Measurements from ENCODE around the gene ACY1.

Gene ACY1

DNA sequence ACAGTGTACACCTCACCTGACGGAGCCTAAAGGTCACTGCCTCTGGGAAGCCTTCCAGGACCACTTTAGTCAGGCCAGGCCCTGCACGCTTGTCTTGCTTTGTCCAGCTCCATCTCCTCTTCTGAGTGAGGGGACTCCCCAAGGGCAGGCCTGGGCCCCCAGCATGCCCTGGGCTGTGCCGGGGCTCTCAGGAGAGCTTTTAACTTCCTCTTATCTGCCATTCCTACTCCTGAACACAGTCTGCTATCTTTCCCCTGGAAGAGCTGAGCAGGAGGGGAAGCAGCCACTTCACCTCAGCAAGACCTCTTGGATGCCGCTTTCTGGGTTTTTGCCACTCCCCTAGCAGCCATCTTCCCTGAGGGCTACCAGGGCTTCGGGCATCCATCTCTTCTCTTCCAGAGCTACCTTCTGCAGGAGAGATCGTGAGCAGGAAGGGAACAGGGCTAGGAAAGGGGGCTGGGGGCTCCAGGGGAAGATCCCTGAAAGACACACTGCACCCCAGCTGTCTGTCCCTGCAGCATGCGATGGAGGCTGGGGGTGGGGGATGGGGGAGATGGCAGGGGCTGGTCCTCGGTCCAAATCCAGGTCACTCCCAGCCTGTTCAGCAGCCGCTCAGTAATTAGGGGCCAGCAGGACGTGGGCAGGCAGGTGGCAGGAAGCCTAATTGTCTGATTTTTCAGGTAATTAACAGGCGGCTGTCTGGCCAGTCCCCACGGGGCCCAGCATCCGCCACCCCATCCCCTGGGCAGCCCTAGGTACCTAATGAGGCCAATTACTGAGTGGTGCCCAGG is 32.3 kb downstream of the ACY1 start:
- no peaks in the 10 kb centered on the region for H3K9me3 ChIP-seq (ENCODE audit: control insufficient read depth, insufficient read depth, low read depth, low read length)
- no peak overlapping the region for H3K4me3 ChIP-seq (ENCODE audit: low read depth, low read length)
- peaks cover 6% of the 10 kb centered on the region; the same call in 1 of the 2 replicates for H3K4me1 ChIP-seq (ENCODE audit: control insufficient read depth, insufficient read depth, low read length)
- H3K27me3 ChIP-seq (ENCODE audit: control insufficient read depth, insufficient read depth, low read length): no peaks in the 10 kb centered on the region
- H3K27ac ChIP-seq (ENCODE audit: low read depth, low read length): no peak overlapping the region
- no peaks in the 10 kb centered on the region for H3K36me3 ChIP-seq (ENCODE audit: control insufficient read depth, insufficient read depth, low read length)
- no peak overlapping the region for H3K9ac ChIP-seq (ENCODE audit: low read length)

DNA sequence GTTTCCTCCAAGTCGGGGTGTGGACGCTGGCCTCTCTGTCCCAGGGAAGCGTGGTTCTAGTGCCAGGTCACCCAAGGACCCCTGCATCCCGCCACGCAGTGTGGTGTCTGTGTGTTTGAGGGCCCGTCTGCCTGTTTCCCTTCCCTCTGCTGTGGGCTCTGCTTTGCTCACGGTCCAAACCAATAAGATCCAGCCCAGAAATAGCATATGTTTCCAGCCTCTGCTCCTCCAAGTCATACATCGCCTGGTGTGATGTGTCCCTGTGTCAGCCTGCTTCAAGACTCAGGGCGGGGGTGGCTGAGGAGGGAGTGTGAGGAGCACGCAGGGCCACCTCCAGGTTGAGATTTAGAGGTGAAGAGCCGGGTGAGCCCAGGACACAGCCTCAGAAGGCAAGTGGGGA is 34.3 kb downstream of the ACY1 start:
- H3K9ac ChIP-seq (ENCODE audit: low read length): no peak overlapping the region
- no peaks in the 10 kb centered on the region for H3K9me3 ChIP-seq (ENCODE audit: control insufficient read depth, insufficient read depth, low read depth, low read length)
- no peak overlapping the region for H3K4me3 ChIP-seq (ENCODE audit: low read depth, low read length)
- peaks cover 6% of the 10 kb centered on the region; the same call in 1 of the 2 replicates for H3K4me1 ChIP-seq (ENCODE audit: control insufficient read depth, insufficient read depth, low read length)
- H3K36me3 ChIP-seq (ENCODE audit: control insufficient read depth, insufficient read depth, low read length): no peaks in the 10 kb centered on the region
- no peaks in the 10 kb centered on the region for H3K27me3 ChIP-seq (ENCODE audit: control insufficient read depth, insufficient read depth, low read length)
- no peak overlapping the region for H3K27ac ChIP-seq (ENCODE audit: low read depth, low read length)

DNA sequence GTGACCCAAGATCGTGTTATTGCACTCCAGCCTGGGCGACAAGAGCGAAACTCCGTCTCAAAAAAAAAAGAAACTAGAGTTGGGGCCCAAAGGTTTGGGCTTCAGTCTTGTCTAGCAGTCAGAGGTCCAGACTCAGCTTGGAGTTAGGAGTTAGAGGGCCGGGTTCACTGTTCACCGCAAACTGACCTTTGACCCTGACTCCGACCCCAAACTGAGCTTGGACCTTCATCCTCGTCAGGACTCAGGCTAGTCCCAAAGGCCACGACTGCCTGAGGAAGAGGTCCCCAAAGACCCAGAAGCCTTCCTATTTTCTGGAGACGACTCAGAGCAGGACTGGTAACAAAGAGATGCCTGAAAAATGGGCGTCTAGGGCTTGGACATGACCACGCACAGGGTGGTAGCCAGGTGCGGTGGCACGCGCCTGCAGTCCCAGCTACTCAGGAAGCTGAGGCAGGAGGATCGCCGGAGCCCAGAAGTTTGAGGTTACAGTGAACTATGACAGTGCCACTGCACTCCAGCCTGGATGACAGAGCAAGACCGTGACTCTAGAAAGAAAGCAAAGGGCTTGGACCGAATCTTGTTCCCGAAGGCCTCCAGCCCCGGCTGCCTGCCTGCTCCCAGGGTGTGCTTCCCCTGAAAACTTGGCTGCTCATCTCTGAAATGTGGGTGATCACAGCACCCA is 35.1 kb downstream of the ACY1 start:
- H3K4me1 ChIP-seq (ENCODE audit: control insufficient read depth, insufficient read depth, low read length): peaks cover 15% of the 10 kb centered on the region
- H3K9me3 ChIP-seq (ENCODE audit: control insufficient read depth, insufficient read depth, low read depth, low read length): no peaks in the 10 kb centered on the region
- no peak overlapping the region for H3K4me3 ChIP-seq (ENCODE audit: low read depth, low read length)
- H3K9ac ChIP-seq (ENCODE audit: low read length): no peak overlapping the region
- H3K27me3 ChIP-seq (ENCODE audit: control insufficient read depth, insufficient read depth, low read length): no peaks in the 10 kb centered on the region
- no peaks in the 10 kb centered on the region for H3K36me3 ChIP-seq (ENCODE audit: control insufficient read depth, insufficient read depth, low read length)
- H3K27ac ChIP-seq (ENCODE audit: low read depth, low read length): no peak overlapping the region

DNA sequence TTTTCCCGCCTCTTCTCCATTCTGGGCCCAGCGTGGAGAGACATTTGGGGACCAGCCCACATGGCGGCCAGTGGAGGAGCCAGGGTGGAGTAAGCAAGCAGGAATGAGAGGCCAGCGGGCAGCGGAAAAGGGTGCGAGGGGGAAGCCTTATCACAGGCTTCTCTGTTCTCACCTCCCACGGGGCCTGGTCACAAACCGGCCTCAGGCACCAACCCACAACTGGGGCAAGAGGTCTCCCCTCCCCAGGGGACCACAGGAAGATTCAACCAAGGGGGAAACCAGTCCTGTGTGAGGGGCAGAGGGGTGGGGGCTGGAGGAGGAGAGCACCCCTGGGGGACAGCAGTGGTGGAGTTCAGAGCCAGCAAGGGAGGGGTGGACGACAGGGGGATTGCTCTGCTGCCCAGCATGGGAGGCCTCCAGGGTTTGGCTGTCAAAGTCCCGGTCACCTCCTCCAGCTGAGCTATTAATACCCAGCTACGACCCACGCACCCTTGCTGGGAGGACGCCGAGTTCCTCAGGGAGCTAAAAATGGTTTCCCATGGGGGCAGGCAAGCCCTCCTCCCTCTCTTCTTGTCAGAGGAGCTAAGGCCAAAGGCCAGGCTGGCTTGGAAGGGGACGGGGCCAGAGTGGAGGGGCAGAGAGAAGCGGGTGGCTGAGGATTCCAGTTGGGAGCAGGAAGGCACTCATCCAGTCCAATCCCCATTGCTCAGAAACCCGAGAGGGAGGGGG is 36.2 kb downstream of the ACY1 start:
- H3K9me3 ChIP-seq (ENCODE audit: control insufficient read depth, insufficient read depth, low read depth, low read length): no peaks in the 10 kb centered on the region
- H3K9ac ChIP-seq (ENCODE audit: low read length): no peak overlapping the region
- H3K4me1 ChIP-seq (ENCODE audit: control insufficient read depth, insufficient read depth, low read length): peaks cover 13% of the 10 kb centered on the region
- no peaks in the 10 kb centered on the region for H3K27me3 ChIP-seq (ENCODE audit: control insufficient read depth, insufficient read depth, low read length)
- H3K4me3 ChIP-seq (ENCODE audit: low read depth, low read length): no peak overlapping the region
- H3K27ac ChIP-seq (ENCODE audit: low read depth, low read length): no peak overlapping the region
- no peaks in the 10 kb centered on the region for H3K36me3 ChIP-seq (ENCODE audit: control insufficient read depth, insufficient read depth, low read length)

DNA sequence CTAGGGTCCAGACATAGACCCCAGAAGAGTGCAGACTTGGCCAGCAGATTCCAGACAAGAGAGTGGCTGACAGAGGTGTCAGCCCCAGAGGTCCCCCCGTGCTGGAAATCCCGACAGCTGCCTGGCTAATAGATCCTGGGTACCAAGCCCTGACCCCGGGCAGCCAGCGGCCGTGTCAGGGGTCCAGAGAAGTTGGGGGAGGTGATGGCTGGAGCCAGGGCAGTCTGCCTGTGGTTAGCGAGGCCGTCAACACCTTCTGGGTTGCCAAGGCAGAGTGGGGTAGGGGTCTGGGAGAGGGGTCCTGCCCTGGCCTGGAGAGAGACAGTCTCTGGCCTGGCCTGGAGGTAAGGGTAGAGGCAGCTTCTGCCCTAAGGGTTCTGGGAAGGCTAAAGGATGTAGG is 37.5 kb downstream of the ACY1 start:
- no peak overlapping the region for H3K9ac ChIP-seq (ENCODE audit: low read length)
- no peaks in the 10 kb centered on the region for H3K27me3 ChIP-seq (ENCODE audit: control insufficient read depth, insufficient read depth, low read length)
- H3K36me3 ChIP-seq (ENCODE audit: control insufficient read depth, insufficient read depth, low read length): no peaks in the 10 kb centered on the region
- no peak overlapping the region for H3K27ac ChIP-seq (ENCODE audit: low read depth, low read length)
- peaks cover 12% of the 10 kb centered on the region for H3K4me1 ChIP-seq (ENCODE audit: control insufficient read depth, insufficient read depth, low read length)
- no peaks in the 10 kb centered on the region for H3K9me3 ChIP-seq (ENCODE audit: control insufficient read depth, insufficient read depth, low read depth, low read length)
- H3K4me3 ChIP-seq (ENCODE audit: low read depth, low read length): no peak overlapping the region

DNA sequence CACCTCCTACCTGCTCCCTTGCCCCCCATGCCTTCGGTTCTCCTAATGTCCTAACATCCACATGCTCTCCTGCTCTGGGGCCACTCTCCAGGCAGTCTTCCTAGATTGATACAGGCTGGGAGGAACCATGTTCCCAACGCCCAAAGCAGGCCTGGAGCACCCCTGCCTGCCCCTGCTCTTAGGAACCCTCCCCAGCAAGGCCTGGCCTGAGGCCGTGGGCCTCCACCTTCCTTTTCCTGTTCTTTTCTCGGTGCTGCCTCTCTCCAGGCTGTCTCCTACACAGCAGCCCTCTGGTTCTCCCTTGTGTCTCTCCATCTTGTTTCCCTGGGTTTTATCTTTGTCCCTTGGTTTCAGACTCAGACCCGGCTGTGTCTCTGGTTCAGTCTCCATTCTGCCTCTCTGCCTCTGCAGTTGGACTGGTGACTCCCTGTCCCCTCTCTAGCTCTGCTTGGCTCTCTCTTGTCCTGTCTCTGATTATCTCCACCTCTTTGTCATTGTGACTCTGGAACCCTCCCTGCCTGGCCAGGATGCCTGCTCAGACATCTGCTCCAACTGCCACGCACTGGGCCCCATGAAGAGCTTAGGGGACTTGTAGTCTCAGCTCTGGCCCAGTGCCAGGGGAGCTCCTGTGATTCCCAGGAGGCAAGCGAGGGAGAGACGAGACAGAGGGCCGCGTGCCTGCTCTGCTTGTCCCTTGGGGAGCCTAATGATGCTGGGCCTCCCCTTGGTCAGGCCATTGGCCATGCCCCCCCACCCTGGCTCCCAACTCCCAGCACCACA is 38.3 kb downstream of the ACY1 start:
- Histone ChIP-seq H3K27ac (ENCODE audit: low read depth, low read length) (no peak overlapping the region), H3K27me3 (ENCODE audit: control insufficient read depth, insufficient read depth, low read length) (no peaks in the 10 kb centered on the region), H3K36me3 (ENCODE audit: control insufficient read depth, insufficient read depth, low read length) (no peaks in the 10 kb centered on the region), H3K4me1 (ENCODE audit: control insufficient read depth, insufficient read depth, low read length) (peaks cover 12% of the 10 kb centered on the region), H3K9ac (ENCODE audit: low read length) (no peak overlapping the region), H3K4me3 (ENCODE audit: low read depth, low read length) (no peak overlapping the region), H3K9me3 (ENCODE audit: control insufficient read depth, insufficient read depth, low read depth, low read length) (no peaks in the 10 kb centered on the region)

DNA sequence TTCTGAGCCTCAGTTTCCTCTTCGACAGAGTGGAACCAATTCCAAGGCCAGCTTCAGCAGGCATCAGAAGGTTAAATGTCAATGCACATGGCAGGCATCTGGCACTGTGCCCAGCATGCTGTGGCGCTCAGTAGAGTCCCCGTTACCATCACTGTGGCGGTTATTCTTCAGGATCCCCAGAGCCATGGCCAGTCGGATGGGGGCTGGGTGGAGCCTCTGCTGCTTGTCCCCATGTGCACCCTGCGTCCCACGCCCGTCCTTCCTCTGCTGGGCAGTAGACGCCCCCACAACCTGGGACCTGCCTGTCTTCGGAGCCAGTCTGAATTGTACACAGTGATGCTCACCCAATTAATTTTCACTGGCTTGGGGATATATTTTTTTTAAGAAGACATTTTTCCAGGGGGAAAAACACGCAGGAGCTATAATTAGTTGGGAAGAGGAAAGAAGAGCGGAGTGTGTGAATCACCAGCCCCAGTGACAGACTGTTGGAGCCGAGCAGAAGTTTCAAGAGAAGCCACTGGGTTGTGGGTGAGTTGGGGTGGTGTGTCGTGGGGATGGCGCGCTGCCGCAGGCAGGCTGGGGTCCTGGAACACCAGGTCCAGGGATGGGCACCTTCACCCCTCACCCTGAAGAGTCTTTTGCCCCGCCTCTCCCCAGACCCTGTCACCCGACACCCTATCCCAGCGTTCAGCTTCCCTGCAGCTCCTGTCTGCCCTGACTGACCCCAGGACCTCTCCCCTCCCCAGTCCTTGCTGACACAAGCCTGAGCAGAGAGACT is 39.2 kb downstream of the ACY1 start:
- H3K9ac ChIP-seq (ENCODE audit: low read length): no peak overlapping the region
- H3K9me3 ChIP-seq (ENCODE audit: control insufficient read depth, insufficient read depth, low read depth, low read length): no peaks in the 10 kb centered on the region
- no peaks in the 10 kb centered on the region for H3K27me3 ChIP-seq (ENCODE audit: control insufficient read depth, insufficient read depth, low read length)
- no peak overlapping the region for H3K27ac ChIP-seq (ENCODE audit: low read depth, low read length)
- H3K4me1 ChIP-seq (ENCODE audit: control insufficient read depth, insufficient read depth, low read length): peaks cover 12% of the 10 kb centered on the region
- no peaks in the 10 kb centered on the region for H3K36me3 ChIP-seq (ENCODE audit: control insufficient read depth, insufficient read depth, low read length)
- H3K4me3 ChIP-seq (ENCODE audit: low read depth, low read length): no peak overlapping the region

DNA sequence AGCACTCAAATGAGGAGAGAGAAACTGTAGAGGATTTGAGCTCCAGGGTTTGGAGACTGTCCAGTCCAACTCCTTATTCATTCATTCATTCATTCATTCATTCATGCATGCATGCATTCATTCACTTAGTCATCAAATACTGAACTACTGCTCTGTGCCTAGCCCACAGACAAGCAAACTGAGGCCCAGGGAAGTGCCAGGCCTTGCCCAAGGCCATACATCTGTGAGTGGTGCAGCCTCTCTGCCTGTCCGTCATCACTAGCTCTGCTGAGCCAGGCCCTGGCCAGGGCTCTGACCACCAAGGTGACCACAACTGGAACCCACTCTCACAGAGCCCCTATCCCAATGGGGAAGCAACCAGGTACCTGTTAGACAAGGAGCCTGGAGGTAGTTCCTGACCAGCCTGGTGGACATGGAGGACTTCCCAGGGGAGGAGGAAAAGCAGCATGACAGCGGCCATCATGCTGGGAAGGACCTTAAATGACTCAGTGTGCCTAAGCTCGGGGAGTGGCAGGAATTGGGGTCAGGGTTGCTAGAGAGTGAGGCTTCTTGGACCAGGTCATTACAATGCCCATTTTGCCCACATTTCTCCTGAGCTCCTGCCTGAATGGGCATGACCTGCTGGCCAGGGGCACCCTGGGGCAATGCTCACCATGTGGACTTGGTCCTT is 39.9 kb downstream of the ACY1 start:
- Histone ChIP-seq H3K27ac (ENCODE audit: low read depth, low read length) (no peak overlapping the region), H3K4me1 (ENCODE audit: control insufficient read depth, insufficient read depth, low read length) (peaks cover 12% of the 10 kb centered on the region), H3K9me3 (ENCODE audit: control insufficient read depth, insufficient read depth, low read depth, low read length) (no peaks in the 10 kb centered on the region), H3K4me3 (ENCODE audit: low read depth, low read length) (no peak overlapping the region), H3K27me3 (ENCODE audit: control insufficient read depth, insufficient read depth, low read length) (no peaks in the 10 kb centered on the region), H3K9ac (ENCODE audit: low read length) (no peak overlapping the region), H3K36me3 (ENCODE audit: control insufficient read depth, insufficient read depth, low read length) (no peaks in the 10 kb centered on the region)

DNA sequence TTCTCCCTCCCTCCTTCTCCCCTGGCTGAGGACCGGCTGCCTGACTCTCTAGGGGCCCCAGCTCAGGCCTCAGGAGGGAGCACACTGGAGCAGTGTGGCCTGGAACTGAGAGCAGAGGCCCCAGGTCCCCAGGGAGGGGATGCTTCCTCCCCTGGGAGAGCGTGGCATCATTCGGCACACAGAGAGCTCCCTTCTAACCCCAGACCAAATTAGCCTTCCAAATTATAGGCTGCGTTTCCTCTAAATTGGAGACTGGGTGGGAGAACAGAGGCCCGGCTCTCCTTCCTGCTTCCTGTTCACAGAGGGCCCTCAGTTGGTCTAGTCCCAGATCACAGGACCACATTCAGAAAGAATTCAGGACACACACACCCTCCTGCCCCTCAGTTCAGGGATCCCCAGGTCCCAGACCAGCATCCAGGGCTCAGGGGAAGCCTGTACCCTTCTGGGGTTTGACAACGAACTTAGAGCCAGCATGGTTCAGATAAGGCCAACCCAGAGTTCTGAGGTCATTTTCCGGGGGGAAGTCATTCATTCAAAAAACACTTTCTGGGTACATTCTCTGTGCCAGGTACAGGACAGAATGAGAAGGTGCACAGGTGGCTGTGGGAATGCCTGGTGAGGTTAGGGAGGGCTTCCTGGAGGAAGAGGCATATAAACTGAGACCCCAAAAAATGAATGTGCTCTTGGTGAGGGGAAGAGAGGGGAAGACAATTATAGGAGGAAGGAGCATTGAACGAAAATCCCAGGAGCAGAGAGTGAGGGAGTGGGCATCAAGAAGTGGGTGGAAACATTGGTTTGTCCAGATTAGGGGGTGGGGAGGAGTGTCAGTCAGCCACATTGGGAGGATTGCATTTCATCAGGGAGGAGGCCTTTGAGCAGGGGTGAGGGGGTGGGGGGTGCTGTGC is 40.8 kb downstream of the ACY1 start:
- H3K4me3 ChIP-seq (ENCODE audit: low read depth, low read length): no peak overlapping the region
- peaks cover 12% of the 10 kb centered on the region for H3K4me1 ChIP-seq (ENCODE audit: control insufficient read depth, insufficient read depth, low read length)

More for the DNA sequence above, 40.8 kb downstream of the ACY1 start:
- H3K36me3 ChIP-seq (ENCODE audit: control insufficient read depth, insufficient read depth, low read length): no peaks in the 10 kb centered on the region
- H3K9ac ChIP-seq (ENCODE audit: low read length): no peak overlapping the region
- no peaks in the 10 kb centered on the region for H3K9me3 ChIP-seq (ENCODE audit: control insufficient read depth, insufficient read depth, low read depth, low read length)
- no peak overlapping the region for H3K27ac ChIP-seq (ENCODE audit: low read depth, low read length)
- H3K27me3 ChIP-seq (ENCODE audit: control insufficient read depth, insufficient read depth, low read length): no peaks in the 10 kb centered on the region

All from HUES6 (cell line).